KOPT-K1 (cell line): ENCODE results near the gene CHST1.

Experiments
- H3K27ac ChIP-seq: fragments of 200-600 bp; sonication (generic); 2 replicates; pipeline ENCODE4 v1.5.1; 2016; ENCODE audit warnings: antibody characterized with exemption, mild to moderate bottlenecking, low read depth, low read length; ENCODE audit not compliant: poor library complexity, severe bottlenecking
- H3K36me3 ChIP-seq: fragments of 200-600 bp; sonication (generic); 2 replicates; pipeline ENCODE4 v1.5.1; 2017; ENCODE audit warnings: antibody characterized with exemption, mild to moderate bottlenecking, low read length, moderate library complexity; ENCODE audit not compliant: insufficient read depth
- H3K9me3 ChIP-seq: fragments of 200-600 bp; sonication (generic); 2 replicates; pipeline ENCODE4 v1.5.1; 2017; ENCODE audit warnings: antibody characterized with exemption, low read length, mild to moderate bottlenecking; ENCODE audit not compliant: insufficient read depth, poor library complexity, severe bottlenecking

The CHST1 gene

GRCh38 chr11:45616802-45617549, 48.4 kb downstream of the CHST1 start:
- Histone ChIP-seq H3K9me3 (peaks cover 23% of the 10 kb centered on the region), H3K36me3 (no peaks in the 10 kb centered on the region), H3K27ac (no peak overlapping the region)

GRCh38 chr11:45615182-45615792, 50.1 kb downstream of the CHST1 start:
- Histone ChIP-seq H3K27ac (no peak overlapping the region), H3K9me3 (peaks cover 7% of the 10 kb centered on the region), H3K36me3 (no peaks in the 10 kb centered on the region)

GRCh38 chr11:45614196-45614828, 51.1 kb downstream of the CHST1 start:
- Histone ChIP-seq H3K27ac (no peak overlapping the region), H3K36me3 (no peaks in the 10 kb centered on the region), H3K9me3 (no peaks in the 10 kb centered on the region)

- H3K36me3 ChIP-seq = no peaks in the 10 kb centered on the region
- no peak overlapping the region for H3K27ac ChIP-seq
- no peaks in the 10 kb centered on the region for H3K9me3 ChIP-seq
These were observed 54.8 kb downstream of the CHST1 start for GRCh38 chr11:45610627-45611026.

- H3K27ac ChIP-seq = no peak overlapping the region
- H3K9me3 ChIP-seq = no peaks in the 10 kb centered on the region
- no peaks in the 10 kb centered on the region for H3K36me3 ChIP-seq
These were observed 55.5 kb downstream of the CHST1 start for GRCh38 chr11:45609902-45610301.

- Histone ChIP-seq H3K27ac (no peak overlapping the region), H3K36me3 (no peaks in the 10 kb centered on the region), H3K9me3 (no peaks in the 10 kb centered on the region)
These were observed 56.1 kb downstream of the CHST1 start for GRCh38 chr11:45609337-45609736.

- H3K27ac ChIP-seq = no peak overlapping the region
- H3K36me3 ChIP-seq = no peaks in the 10 kb centered on the region
- no peaks in the 10 kb centered on the region for H3K9me3 ChIP-seq
These were observed 57.4 kb downstream of the CHST1 start for GRCh38 chr11:45607995-45608394.

- no peaks in the 10 kb centered on the region for H3K36me3 ChIP-seq
- no peak overlapping the region for H3K27ac ChIP-seq
- H3K9me3 ChIP-seq = no peaks in the 10 kb centered on the region
These were observed 58.7 kb downstream of the CHST1 start for GRCh38 chr11:45606514-45607281.

GRCh38 chr11:45605051-45605450, 60.4 kb downstream of the CHST1 start:
- Histone ChIP-seq H3K36me3 (no peaks in the 10 kb centered on the region), H3K9me3 (no peaks in the 10 kb centered on the region), H3K27ac (no peak overlapping the region)

- Histone ChIP-seq H3K9me3 (no peaks in the 10 kb centered on the region), H3K27ac (no peak overlapping the region), H3K36me3 (no peaks in the 10 kb centered on the region)
These were observed 61.3 kb downstream of the CHST1 start for GRCh38 chr11:45603946-45604682.

GRCh38 chr11:45599161-45599943, 66.1 kb downstream of the CHST1 start:
- no peaks in the 10 kb centered on the region for H3K36me3 ChIP-seq
- no peak overlapping the region for H3K27ac ChIP-seq
- no peaks in the 10 kb centered on the region for H3K9me3 ChIP-seq
